Stimulated activated CD4-positive, alpha-beta T cell treated with anti-CD3 and anti-CD28 coated beads, Interleukin-12 subunit alpha, Interleukin-12 subunit beta, amount 100 ng/mL, for 24 hours (primary cell): ENCODE measurements around the gene DBNL.

Experiments used
- DNase-seq, 2 experiments: peaks; one replicate each; pipeline ENCODE4 v3.0.0-alpha.2; 2020; ENCODE audit warnings: low read depth in 2 of 2

The DBNL gene

GRCh38 chr7:44042221-44042620 is 2.3 kb upstream of the DBNL start:
- no peak for DNase-seq

DNA sequence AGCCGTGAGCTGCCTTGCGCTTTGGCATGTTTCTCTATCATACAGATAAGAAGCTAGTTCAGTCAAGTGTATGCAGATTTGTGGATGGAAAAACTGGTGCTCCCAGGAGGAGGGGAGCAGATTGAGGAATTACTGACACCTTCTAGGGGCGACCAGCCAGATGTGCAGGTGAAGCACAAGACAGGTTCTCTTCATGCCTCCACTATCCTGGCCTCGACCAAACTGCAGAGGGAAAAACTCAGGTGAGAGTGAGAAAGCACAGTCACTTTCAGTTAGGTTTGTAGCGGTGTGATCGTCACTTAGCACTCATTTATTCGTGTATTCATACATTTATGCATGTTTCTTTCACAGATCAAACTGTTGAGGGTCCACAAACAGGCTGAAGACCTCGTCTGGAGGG is 600 bp upstream of the DBNL start:
- DNase-seq = no peak

DNA sequence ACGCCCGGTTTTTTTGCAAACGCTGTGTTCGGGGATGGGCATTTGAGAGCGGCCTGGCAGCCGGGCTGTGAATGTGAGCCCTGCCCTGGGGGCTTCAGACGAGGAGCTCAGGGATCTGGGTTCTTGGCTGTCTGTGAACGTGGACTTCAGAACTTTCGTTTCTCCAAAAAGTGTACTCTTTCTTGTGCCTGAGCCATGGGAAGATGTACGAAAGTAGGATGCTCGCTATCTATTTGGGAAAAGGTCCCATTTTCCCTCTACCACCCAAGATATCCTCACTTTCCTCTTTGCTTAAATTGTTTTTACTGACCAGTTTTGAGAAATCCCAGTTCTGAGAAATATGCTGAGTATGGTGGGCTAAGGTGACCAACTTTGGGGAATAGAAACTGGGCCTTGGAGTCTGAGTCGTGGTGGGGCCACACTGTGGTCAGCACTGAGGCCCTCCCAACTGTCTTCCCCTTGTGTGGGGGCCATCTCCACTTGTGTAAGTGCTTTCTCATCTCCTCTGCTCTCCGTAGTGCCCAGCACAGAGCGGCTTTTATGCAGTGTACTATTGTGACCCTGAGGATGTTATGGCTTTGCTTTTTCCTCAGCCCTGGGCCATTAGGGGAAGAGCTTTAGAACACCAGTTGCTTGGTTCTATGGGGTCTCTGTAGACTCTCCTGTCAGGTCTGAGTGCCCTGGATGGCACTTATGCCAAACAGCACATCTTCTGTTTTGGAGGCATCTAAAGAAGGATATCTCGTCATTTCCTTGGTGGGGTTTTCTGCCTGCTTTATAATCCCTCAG is 918 bp downstream of the DBNL start:
- no peak for DNase-seq

GRCh38 chr7:44046321-44047061 is 2.0 kb downstream of the DBNL start:
- DNase-seq = no peak

GRCh38 chr7:44048031-44048795 is 3.7 kb downstream of the DBNL start:
- DNase-seq = no peak

GRCh38 chr7:44050121-44050914 is 5.8 kb downstream of the DBNL start:
- no peak for DNase-seq

- no peak for DNase-seq
These were observed 6.5 kb downstream of the DBNL start for GRCh38 chr7:44050915-44051560.

DNA sequence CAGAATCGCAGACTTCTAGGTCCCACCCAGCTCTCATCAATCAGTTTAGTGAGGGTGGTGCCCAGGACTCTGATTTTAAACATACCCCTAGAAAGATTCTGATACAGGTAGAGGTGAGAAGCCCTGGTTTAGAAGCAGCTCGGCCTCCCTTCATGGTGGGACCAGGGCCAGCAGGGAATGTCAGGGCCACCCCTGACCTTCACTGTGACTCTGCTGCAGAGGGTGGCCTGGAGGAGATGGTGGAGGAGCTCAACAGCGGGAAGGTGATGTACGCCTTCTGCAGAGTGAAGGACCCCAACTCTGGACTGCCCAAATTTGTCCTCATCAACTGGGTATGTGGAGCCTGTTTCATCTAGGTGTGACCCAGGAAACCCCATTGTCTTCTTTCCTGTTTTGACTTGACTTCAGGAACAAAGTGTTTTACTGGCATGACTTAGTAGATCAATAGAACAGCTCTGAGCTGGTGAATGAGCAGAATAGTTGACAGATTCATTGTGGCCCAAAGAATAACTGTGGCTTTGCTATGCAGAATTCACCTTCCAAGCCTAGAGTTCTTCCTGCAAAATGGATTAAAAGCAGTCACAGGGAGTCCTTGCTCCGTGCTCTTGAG is 7.2 kb downstream of the DBNL start:
- DNase-seq = no peak

DNA sequence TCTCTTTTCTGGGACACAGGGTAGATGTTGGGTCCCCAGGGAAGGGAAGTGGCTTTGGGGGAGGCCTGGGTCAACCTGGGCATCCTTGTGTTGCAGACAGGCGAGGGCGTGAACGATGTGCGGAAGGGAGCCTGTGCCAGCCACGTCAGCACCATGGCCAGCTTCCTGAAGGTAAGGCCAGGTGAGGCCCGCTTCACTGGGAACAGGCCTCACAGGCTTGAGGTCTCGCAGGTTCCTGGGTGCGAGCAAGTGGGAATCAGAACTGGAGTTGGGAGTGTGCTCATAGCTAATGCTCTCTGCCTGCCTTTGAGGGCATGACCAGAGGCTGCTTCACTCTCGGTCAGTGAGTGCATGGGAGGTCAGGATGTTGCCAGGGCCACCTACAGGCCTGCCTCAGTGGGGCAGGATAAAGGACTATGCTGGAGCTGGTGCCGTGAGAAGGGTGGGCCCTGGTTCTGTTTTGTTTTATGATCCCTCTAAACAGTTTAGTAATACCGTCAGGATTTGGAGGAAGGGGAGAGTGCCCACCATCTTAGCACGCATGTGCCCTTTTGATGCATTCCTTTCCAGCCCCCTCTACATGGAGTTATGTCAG is 8.4 kb downstream of the DBNL start:
- DNase-seq = no peak

DNA sequence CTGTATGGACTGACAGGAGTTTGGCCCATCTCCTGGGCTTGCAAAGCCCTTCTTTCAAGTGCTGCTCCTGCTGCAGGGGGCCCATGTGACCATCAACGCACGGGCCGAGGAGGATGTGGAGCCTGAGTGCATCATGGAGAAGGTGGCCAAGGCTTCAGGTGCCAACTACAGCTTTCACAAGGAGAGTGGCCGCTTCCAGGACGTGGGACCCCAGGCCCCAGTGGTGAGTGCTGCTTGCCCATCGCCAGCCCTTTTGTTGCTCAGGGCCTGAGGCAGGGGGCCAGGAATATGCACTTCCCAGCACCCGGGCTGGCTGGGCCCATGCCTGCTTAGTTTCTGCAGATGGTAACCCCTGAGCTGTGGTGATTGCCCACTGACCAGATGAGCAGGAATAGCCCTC is 12.2 kb downstream of the DBNL start:
- no peak for DNase-seq

DNA sequence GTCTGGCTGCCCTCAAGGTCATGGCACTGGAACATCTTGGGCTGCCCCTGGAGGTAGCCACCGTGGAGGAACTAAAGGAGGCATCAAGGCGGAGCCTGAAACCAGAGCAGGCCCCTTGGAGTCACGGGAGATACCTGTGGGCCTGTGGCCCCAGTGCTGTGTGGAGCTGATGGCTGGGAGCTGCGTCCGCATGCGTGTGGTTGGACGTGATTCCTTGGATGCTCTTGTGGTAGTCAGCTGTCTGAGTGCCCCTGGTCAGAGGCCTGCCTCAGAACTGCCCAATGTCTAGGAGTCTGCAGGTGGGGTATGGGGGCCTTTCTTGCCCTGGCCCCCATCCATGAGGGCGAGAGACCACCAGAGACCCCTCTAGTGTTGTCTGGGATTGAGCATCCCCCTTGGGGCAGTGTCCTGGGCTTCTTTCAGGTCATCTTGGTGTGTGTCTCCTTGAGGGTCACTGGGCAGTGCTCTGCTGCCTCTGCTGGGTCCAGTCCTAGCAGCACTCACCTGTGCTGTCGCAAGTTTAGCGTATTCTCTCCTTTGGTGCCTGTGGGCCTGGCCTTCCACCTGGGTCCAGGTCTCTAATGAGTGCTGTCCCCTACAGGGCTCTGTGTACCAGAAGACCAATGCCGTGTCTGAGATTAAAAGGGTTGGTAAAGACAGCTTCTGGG is 12.8 kb downstream of the DBNL start:
- no peak for DNase-seq

- DNase-seq = no peak
These were observed 13.6 kb downstream of the DBNL start for GRCh38 chr7:44057849-44058758.

- DNase-seq = no peak
These were observed 14.3 kb downstream of the DBNL start for GRCh38 chr7:44058759-44059218.

GRCh38 chr7:44059219-44060090 is 15.0 kb downstream of the DBNL start:
- DNase-seq = no peak

DNA sequence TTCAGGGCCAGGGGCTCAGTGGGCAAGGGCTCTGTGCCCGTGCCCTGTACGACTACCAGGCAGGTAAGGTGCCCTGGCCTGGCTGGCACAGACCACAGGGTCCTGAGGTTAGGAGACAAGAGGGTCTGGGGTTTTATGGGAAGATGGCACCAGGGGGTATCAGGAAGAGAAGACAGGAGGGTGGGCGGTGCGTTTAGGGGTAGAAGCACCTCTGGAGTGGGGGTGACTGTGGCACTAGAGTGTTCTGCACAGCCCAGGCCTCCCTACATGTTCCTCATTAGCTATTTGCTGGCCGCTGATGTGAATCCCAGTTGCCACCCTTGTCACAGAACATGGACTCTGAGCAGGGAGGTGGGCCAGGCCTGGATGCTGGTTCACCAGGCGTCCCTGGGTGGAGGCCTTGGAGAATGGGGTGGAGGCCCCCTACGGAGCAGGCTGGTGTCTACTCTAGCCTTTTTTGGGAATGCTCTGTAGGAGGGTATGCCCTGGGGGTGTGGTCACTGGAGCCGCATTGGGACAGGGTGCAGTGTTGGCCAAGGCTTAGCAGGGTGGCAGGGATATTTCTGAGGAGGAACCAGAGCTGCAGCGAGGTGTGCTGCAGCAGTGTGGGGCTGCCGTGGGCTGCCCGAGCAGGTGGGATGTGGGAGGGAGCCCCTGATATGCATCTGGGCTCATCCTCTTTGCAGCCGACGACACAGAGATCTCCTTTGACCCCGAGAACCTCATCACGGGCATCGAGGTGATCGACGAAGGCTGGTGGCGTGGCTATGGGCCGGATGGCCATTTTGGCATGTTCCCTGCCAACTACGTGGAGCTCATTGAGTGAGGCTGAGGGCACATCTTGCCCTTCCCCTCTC is 15.8 kb downstream of the DBNL start:
- no peak for DNase-seq

GRCh38 chr7:44060948-44061644 is 16.6 kb downstream of the DBNL start:
- DNase-seq = no peak
